HG03575 (cell line): ENCODE results near the gene RHBDD2.
"Not testable (repeated sequence)": the region's sequence is repeated elsewhere in the genome, so short reads cannot be mapped to it uniquely, and the experiment has no call there.

Experiments
- ATAC-seq: cut with Tn5 transposase; IDR thresholded peaks from one replicate; pipeline ENCODE4 v1.9.1; 2021; ENCODE audit not compliant: unreplicated experiment, insufficient number of reproducible peaks, low FRiP score; ENCODE audit errors: extremely low read depth

RHBDD2 gene

DNA sequence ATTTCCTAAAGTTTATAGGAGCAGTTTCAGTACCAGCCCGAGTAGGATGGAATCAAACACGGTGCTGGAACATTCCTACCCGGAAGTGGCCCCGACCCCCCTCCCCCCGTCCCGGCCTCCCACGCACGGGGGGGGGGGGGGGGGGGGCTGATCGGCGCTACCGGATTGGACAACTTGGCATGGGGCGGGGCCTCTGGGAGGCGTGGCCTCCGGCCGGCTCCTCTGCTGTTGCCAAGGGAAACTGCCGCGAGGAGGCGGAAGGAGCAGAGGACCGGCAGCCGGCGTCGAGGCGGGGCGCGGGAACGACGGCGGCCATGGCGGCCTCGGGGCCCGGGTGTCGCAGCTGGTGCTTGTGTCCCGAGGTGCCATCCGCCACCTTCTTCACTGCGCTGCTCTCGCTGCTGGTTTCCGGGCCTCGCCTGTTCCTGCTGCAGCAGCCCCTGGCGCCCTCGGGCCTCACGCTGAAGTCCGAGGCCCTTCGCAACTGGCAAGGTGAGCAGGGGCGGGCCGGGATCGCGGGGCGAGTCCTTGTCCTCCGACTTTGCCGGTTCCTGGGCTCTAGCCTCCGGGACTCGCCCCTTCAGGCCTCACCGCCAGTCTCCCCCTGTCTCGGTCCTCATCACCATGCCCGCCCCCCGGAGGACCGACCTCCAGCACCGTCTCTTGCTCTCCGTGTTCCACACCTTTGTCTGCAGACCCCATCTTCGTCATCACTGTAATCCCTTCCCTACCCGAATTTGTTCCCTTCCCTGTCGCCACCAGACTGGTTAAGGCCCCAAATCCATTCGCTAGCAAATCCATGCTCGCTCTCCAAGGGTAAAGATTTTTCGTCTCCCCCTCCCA is at the start of gene RHBDD2:
RHBDD2 (plus strand) TSS at position 266 of the 843 bp plus-strand sequence; CDS start at position 315, 49 bp downstream.
- ATAC-seq, result peak; percentile 50

- not testable (repeated sequence) for ATAC-seq
Observed at GRCh38 chr7:75829656-75830055, 49.2 kb upstream of the RHBDD2 start.

GRCh38 chr7:75830978-75831377 is 47.9 kb upstream of the RHBDD2 start:
- no peak for ATAC-seq

- ATAC-seq, result not testable (repeated sequence)
Observed at GRCh38 chr7:75833662-75834061, 45.2 kb upstream of the RHBDD2 start.

DNA sequence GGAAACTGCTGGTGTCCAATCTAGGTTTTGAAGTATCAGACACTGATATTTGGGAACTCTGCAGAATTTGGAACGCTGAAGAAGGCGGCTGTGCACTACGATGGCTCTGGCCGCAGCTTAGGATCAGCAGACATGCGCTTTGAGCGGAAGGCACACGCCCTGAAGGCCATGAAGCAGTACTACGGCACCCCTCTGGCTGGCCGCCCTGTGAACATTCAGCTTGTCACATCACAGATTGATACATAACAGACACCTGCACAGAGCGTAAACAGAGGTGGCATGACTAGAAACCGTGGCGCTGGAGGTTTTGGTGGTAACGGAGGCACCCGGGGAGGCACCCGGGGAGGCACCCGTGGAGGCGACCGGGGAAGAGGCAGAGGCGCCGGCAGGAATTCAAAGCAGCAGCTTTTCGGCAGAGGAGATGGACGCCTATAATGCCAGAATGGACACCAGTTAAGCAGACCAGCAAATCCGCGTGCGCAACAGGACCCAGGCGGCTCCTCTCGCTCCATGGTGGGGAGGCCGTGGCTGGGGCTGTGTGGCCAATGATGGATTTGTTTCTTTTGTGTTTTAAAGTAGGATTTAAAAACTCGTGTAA is 43.0 kb upstream of the RHBDD2 start:
- ATAC-seq, result no peak

- no peak for ATAC-seq
Observed at GRCh38 chr7:75836798-75837197, 42.0 kb upstream of the RHBDD2 start.

- ATAC-seq, result not testable (repeated sequence)
Observed at GRCh38 chr7:75838281-75838930, 40.4 kb upstream of the RHBDD2 start.

- no peak for ATAC-seq
Observed at GRCh38 chr7:75840029-75840428, 38.8 kb upstream of the RHBDD2 start.

DNA sequence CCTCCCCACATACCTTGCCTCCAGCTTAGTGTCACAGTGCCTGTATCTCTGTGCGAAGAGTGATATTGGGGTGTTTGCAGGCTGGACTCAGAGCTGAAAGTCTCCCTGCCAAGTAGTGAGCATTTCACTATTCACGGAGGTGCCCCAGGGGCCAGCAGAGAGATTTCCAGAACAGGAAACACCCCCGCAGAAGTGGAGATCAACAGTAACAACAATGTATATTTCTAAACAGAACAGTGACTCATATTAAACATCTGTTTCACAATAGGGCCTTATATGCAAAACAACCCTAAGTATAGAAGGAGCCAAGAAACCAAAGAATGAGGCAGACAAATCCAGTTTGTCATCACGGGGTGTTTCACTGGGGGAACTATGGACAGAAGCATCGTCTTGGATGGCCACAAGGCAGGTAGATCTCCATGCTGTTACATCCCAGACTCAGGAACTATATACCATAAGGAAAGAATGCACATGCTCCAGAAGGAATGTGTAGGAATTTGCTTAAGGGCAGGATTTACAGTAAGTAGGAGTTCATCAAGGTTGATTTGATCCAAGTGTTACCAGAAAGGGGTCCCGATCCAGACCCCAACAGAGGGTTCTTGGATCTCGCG is 35.9 kb upstream of the RHBDD2 start:
- peak; percentile 91 for ATAC-seq

DNA sequence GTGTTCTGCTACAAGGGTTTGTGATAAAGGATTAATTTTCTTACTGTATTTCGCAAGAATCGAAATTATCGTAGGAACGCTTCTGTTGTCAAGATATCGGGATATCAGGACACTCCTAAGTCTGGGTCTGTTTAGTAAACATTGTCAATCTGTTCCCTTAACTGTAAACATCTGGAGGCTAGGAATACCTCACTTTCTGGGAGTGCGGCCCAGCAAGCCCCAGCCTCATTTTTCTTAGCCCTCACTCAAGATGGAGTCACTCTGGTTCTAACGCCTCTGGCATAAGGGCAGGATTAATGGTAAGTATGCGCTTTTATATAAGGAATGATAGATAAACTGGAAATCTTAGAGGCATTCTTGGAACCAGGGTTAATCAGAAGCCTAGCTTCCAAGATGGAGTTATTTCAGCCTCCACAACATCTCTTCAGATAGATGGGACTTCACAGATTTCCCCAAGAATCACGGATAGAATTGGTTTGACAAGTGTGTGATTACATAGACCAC is 35.2 kb upstream of the RHBDD2 start:
- ATAC-seq, result no peak

GRCh38 chr7:75844158-75844557 is 34.7 kb upstream of the RHBDD2 start:
- ATAC-seq, result no peak

DNA sequence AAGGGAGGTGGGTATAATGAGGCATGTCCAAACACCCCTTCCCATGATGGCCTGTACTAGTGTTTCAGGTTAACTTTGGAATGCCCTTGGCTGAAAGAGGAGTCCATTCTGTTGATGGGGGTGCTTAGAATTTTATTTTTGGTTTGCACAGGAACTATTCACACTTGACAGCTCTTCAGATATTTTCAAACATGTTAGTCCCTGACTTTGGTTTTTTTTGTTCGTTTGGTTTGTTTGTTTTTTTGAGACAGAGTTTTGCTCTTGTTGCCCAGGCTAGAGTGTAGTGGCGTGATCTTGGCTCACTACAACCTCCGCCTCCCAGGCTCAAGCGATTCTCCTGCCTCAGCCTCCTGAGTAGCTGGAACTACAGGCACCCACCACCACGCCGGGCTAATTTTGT is 33.7 kb upstream of the RHBDD2 start:
- not testable (repeated sequence) for ATAC-seq

GRCh38 chr7:75847707-75848106 is 31.1 kb upstream of the RHBDD2 start:
- ATAC-seq, result no peak

- ATAC-seq, result no peak
Observed at GRCh38 chr7:75849573-75849972, 29.3 kb upstream of the RHBDD2 start.

DNA sequence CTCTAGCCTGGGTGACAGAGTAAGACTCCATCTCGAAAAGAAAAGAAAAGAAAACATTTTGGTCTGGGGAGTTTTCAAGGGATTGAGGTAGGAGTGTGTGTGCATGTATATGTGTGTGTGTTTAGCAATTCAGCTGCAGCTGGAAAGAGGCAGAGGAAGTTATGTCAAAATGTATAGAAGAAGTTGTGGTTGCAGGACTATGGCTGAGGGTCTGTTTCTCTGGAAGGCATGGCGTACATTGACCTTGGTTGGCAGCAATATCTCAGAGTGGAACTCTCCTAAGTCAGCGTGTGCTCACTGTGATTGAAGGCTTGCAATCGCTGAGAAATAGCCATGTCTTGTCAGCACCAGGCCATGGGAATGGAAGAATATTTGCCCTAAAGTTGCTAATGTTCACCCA is 28.6 kb upstream of the RHBDD2 start:
- ATAC-seq, result no peak

- no peak for ATAC-seq
Observed at GRCh38 chr7:75854233-75854632, 24.6 kb upstream of the RHBDD2 start.

GRCh38 chr7:75854813-75855345 is 24.0 kb upstream of the RHBDD2 start:
- not testable (repeated sequence) for ATAC-seq

DNA sequence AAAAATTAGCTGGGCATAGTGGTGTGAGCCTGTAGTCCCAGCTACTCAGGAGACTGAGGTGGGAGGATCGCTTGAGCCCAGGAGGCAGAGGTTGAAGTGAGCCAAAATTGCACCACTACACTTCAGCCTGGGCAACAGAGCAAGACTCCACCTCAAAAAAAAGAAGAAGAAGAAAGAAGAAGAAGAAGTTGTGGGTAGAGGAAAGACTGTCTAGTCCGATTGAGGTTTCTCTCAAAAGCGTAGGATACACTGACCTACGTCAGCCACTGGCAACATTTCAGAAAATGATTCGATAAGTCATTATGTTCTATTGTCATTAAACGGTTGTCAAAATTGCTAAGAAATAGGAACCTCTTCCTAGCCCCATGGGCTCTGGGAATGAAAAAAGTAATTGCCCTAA is 22.3 kb upstream of the RHBDD2 start:
- no peak for ATAC-seq

- no peak for ATAC-seq
Observed at GRCh38 chr7:75858410-75858809, 20.4 kb upstream of the RHBDD2 start.
